ENCODE measurements around the gene ZP4.

Gene ZP4

GRCh38 chr1:237895630-237896029 is 4.9 kb upstream of the ZP4 start:
- no peak overlapping the region for H3K4me3 ChIP-seq (ENCODE audit: control insufficient read depth, low read depth, low read length)
- TF ChIP-seq, protein P1, sequence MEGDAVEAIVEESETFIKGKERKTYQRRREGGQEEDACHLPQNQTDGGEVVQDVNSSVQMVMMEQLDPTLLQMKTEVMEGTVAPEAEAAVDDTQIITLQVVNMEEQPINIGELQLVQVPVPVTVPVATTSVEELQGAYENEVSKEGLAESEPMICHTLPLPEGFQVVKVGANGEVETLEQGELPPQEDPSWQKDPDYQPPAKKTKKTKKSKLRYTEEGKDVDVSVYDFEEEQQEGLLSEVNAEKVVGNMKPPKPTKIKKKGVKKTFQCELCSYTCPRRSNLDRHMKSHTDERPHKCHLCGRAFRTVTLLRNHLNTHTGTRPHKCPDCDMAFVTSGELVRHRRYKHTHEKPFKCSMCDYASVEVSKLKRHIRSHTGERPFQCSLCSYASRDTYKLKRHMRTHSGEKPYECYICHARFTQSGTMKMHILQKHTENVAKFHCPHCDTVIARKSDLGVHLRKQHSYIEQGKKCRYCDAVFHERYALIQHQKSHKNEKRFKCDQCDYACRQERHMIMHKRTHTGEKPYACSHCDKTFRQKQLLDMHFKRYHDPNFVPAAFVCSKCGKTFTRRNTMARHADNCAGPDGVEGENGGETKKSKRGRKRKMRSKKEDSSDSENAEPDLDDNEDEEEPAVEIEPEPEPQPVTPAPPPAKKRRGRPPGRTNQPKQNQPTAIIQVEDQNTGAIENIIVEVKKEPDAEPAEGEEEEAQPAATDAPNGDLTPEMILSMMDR (IDR thresholded peaks at IDR 0.05; ENCODE audit: control insufficient read depth, insufficient read depth, low read depth, low read length, missing control alignments): no peak
- no peak for DNase-seq (ENCODE audit: low read depth)

- TF ChIP-seq, protein P1 (IDR thresholded peaks at IDR 0.05; ENCODE audit: control insufficient read depth, insufficient read depth, low read depth, low read length, missing control alignments): no peak
- DNase-seq (ENCODE audit: low read depth): no peak
- H3K4me3 ChIP-seq (ENCODE audit: control insufficient read depth, low read depth, low read length): no peak overlapping the region
Measured at GRCh38 chr1:237894131-237894530, 3.4 kb upstream of the ZP4 start.

DNA sequence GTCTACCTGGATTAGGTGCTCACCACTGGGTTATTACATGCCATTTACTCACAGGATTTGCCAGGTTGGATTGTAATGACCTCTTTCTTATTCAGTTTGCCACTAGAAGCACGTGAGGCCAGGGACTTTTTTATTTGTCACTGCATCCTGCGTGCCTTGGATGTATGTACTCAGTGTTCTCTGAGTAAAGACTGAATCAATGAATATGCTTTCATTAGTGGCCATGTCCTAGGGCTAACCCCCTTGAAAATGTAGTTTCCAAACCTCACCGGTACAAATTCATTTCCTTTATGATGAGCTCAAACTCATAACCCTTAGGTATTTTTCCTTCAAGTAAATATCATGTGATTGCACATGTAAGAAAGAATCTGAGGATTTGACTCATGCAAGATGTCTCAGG is 1.3 kb upstream of the ZP4 start:
- TF ChIP-seq, protein P1 (IDR thresholded peaks at IDR 0.05; ENCODE audit: control insufficient read depth, insufficient read depth, low read depth, low read length, missing control alignments): no peak
- no peak overlapping the region for H3K4me3 ChIP-seq (ENCODE audit: control insufficient read depth, low read depth, low read length)
- DNase-seq (ENCODE audit: low read depth): no peak

DNA sequence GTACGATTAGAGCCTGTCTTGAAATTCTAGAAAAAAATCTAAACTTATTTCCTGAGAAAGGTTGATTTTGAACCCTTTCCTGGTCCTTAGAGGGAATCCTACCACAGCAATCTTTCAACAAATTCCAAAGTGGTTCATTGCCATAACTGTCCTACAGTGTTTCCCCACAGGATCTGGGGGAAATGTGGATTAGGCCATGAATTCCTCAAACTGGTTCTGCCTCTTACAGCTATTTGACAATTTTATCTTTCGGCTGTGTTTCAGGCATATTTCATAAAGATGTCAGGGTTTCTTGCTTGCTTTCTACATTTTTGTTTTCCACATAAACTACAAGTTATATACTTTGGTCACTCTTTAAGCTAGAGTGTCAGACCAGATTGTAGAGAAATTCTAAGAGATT is 544 bp upstream of the ZP4 start:
- no peak for DNase-seq (ENCODE audit: low read depth)
- TF ChIP-seq, protein P1 (IDR thresholded peaks at IDR 0.05; ENCODE audit: control insufficient read depth, insufficient read depth, low read depth, low read length, missing control alignments): no peak
- no peak overlapping the region for H3K4me3 ChIP-seq (ENCODE audit: control insufficient read depth, low read depth, low read length)

DNA sequence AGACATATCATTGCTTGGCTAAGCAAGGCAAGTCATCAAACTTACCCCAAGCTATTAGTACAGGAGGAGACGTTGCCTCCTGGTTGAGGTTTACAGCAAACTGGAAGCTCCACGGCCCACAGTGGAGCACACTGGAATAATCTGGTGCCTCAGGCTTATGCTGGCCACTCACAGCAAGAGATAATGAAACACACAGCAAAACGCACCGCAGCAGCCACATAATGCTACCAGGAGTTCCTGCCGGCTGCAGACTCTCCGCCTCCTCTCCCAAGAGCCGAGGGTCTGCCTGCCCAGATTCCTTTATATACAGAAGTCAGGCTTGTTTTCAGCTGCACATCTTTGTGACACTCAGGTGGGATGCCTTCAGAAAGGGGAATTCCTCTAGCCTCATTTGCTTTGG is 306 bp downstream of the ZP4 start:
- TF ChIP-seq, protein P1 (IDR thresholded peaks at IDR 0.05; ENCODE audit: control insufficient read depth, insufficient read depth, low read depth, low read length, missing control alignments): no peak
- H3K4me3 ChIP-seq (ENCODE audit: control insufficient read depth, low read depth, low read length): no peak overlapping the region

GRCh38 chr1:237888143-237888542 is 2.6 kb downstream of the ZP4 start:
- DNase-seq (ENCODE audit: low read depth): no peak
- no peak overlapping the region for H3K4me3 ChIP-seq (ENCODE audit: control insufficient read depth, low read depth, low read length)
- TF ChIP-seq, protein P1 (IDR thresholded peaks at IDR 0.05; ENCODE audit: control insufficient read depth, insufficient read depth, low read depth, low read length, missing control alignments): no peak

More for the DNA sequence above, 306 bp downstream of the ZP4 start:
- no peak for DNase-seq (ENCODE audit: low read depth)

GRCh38 chr1:237887542-237887941 is 3.2 kb downstream of the ZP4 start:
- TF ChIP-seq, protein P1 (IDR thresholded peaks at IDR 0.05; ENCODE audit: control insufficient read depth, insufficient read depth, low read depth, low read length, missing control alignments): no peak
- no peak overlapping the region for H3K4me3 ChIP-seq (ENCODE audit: control insufficient read depth, low read depth, low read length)
- no peak for DNase-seq (ENCODE audit: low read depth)
